Upper lobe of left lung (tissue), 6 donors: ENCODE results near the gene ADAMTS17. TPM values are rescaled to one million over a fixed set of nuclear protein-coding genes. Genes with fewer than 3 reads are reported as not detected.

Source experiments
- ATAC-seq, 2 donors: fragments of 200-7000 bp; cut with Tn5 transposase; one replicate each; pipeline ENCODE4 v1.9.1; 2022; ENCODE audit warnings: mild to moderate bottlenecking in 2 of 2, moderate library complexity in 2 of 2; ENCODE audit not compliant: low FRiP score in 2 of 2
- DNase-seq, 2 donors: peaks; one replicate each; pipeline ENCODE4 v3.0.0-alpha.2; 2019 to 2020
- H3K27ac ChIP-seq, 4 donors: fragments of 200-600 bp; sonication (generic); one replicate each; pipeline ENCODE4 v1.5.1; 2016 to 2019
- H3K27me3 ChIP-seq, 4 donors: fragments of 200-600 bp; sonication (generic); one replicate each; pipeline ENCODE4 v1.5.1; 2017 to 2019
- H3K36me3 ChIP-seq, 4 donors: fragments of 200-600 bp; sonication (generic); one replicate each; pipeline ENCODE4 v1.5.1; 2016 to 2019
- H3K4me1 ChIP-seq, 4 donors: fragments of 200-600 bp; sonication (generic); one replicate each; pipeline ENCODE4 v1.5.1; 2018 to 2019
- H3K4me3 ChIP-seq, 4 donors: fragments of 200-600 bp; sonication (generic); one replicate each; pipeline ENCODE4 v1.5.1; 2017 to 2019; ENCODE audit warnings: mild to moderate bottlenecking in 2 of 4, moderate library complexity in 1 of 4
- H3K9me3 ChIP-seq, 4 donors: fragments of 200-600 bp; sonication (generic); one replicate each; pipeline ENCODE4 v1.5.1; 2018 to 2019
- EP300 ChIP-seq, 4 donors: sonication (generic); formaldehyde crosslinking; IDR thresholded peaks; one replicate each; pipeline ENCODE4 v1.5.1; 2017; ENCODE audit warnings: antibody characterized with exemption in 4 of 4, control low read depth in 2 of 4
- POLR2A ChIP-seq, 4 donors: fragments of 450-650 bp; IDR thresholded peaks; one replicate each; pipeline ENCODE4 v1.5.1; 2016 to 2017; ENCODE audit warnings: antibody characterized with exemption in 4 of 4, mild to moderate bottlenecking in 2 of 4
- POLR2AphosphoS5 ChIP-seq, 2 donors: sonication (generic); formaldehyde crosslinking; IDR thresholded peaks; one replicate each; pipeline ENCODE4 v1.5.1; 2017; ENCODE audit warnings: antibody characterized with exemption in 2 of 2
- WGBS, 2 donors: methylation state at CpG; one replicate each; pipeline ENCODE4 v1.1.5; 2017 to 2018; 5-methylcytosine and 5-hydroxymethylcytosine counted together
- total RNA-seq, 6 donors: library from RNA; depleted of rRNA in 4 of 6; stranded (reverse); fragments of >200 nt in 4 of 6; gene quantifications; one replicate each; pipeline versions ENCODE4 v1.1.0 to v1.2.1, GENCODE V29; 2016 to 2021
- TF ChIP-seq, protein P1 (sequence below), 6 experiments: fragments of 450-650 bp in 4 of 6; fragments of 200-600 bp in 2 of 6; sonication (generic) in 2 of 6; IDR thresholded peaks; one replicate each; pipeline ENCODE4 v1.5.1; 2016 to 2019; ENCODE audit warnings: antibody characterized with exemption in 6 of 6
- donor health status: DM: no; HTN: no; CAD: no; lungs with moderate emphysema.
- donor health status: DM: no; HTN: yes; CAD: no; lungs with severe emphysema.

The ADAMTS17 gene
- total RNA-seq, 6 donors from 2014 or later = 3.2 to 11.5 (median 5.7) TPM

DNA sequence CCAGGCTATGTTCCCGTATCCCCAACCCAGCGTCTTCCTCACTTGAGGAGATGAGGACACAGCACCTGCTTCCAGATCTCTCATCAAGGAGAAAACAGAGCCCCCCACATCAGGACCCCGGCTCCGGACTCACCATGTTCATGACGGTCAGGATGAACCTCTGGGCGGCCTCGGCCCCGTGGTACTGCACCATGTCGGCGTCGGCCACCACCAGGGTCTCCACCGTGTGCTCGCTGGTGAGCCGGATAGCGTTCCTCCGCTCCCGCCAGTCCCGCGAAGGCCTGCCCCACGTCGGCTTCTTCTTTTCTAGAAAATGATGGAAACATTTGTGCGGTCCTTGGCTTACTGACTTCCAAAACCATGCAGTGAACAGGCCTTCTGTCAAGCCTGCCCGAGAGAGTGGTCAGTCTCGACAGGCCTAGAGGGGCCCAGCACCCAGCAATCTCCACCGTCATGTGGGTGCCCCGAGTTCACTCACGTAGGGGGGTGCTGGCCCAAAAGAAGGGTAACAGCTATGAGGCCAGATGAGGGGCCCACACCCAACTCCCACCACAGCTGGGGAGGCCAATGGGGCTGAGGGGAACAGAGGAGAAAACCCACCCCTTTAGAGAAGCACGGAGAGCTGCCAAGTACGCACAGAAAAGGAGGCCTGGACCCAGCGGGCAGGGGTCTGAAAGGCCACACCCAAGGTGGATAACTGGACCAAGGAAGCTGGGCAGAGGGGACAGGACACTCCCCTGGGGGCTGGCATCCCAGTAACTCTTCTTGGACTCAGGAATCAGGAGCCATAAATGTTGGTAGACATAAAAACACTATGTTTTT lies 60.5 kb downstream of the ADAMTS17 start:
- Histone ChIP-seq H3K9me3 (no peaks in the 10 kb centered on the region), H3K4me3 (no peak overlapping the region), H3K36me3 (no peaks in the 10 kb centered on the region), H3K27me3 (no peaks in the 10 kb centered on the region), H3K27ac (no peak overlapping the region), H3K4me1 (no peaks in the 10 kb centered on the region)
- 87 to 96% methylated on average over 25 to 30 of the region's 30 CpGs for WGBS, 2 donors
- TF ChIP-seq POLR2A (IDR thresholded peaks at IDR 0.05) = no peak
- TF ChIP-seq, protein P1, sequence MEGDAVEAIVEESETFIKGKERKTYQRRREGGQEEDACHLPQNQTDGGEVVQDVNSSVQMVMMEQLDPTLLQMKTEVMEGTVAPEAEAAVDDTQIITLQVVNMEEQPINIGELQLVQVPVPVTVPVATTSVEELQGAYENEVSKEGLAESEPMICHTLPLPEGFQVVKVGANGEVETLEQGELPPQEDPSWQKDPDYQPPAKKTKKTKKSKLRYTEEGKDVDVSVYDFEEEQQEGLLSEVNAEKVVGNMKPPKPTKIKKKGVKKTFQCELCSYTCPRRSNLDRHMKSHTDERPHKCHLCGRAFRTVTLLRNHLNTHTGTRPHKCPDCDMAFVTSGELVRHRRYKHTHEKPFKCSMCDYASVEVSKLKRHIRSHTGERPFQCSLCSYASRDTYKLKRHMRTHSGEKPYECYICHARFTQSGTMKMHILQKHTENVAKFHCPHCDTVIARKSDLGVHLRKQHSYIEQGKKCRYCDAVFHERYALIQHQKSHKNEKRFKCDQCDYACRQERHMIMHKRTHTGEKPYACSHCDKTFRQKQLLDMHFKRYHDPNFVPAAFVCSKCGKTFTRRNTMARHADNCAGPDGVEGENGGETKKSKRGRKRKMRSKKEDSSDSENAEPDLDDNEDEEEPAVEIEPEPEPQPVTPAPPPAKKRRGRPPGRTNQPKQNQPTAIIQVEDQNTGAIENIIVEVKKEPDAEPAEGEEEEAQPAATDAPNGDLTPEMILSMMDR (IDR thresholded peaks at IDR 0.05) = no peak
- no peak for TF ChIP-seq POLR2AphosphoS5 (IDR thresholded peaks at IDR 0.05)
- no peak for TF ChIP-seq EP300 (IDR thresholded peaks at IDR 0.05)
- ATAC-seq (no peak), DNase-seq (peak in 1 of 2 donors; percentile 64)

DNA sequence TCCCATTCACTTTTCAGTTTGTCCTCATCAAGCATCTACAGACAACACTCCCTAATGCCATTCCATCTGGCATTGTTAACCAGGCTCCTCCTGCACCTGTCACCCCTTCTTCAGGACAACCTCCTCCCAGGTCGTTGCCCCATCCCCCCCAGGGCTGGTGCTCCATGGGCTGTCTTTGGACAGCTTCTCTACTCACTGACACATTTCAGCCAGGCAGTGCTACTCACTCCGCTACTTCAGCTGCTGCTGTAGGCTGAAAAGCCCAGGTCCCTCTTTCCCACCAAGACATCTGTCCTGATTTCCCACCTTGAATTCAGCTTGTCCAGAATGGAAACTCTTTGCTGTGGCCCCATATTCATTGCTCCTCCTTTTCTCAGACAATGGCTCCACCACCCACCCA lies 61.9 kb downstream of the ADAMTS17 start:
- no peak overlapping the region for H3K27ac ChIP-seq
- no peak overlapping the region for H3K4me3 ChIP-seq
- DNase-seq (no peak), ATAC-seq (no peak)
- H3K9me3 ChIP-seq = no peaks in the 10 kb centered on the region
- H3K27me3 ChIP-seq = no peaks in the 10 kb centered on the region
- TF ChIP-seq POLR2AphosphoS5 (IDR thresholded peaks at IDR 0.05) (no peak), POLR2A (IDR thresholded peaks at IDR 0.05) (no peak), EP300 (IDR thresholded peaks at IDR 0.05) (no peak)
- TF ChIP-seq, protein P1 (IDR thresholded peaks at IDR 0.05) = no peak
- no peaks in the 10 kb centered on the region for H3K36me3 ChIP-seq
- no peaks in the 10 kb centered on the region for H3K4me1 ChIP-seq
- WGBS, 2 donors = 8 to 76% methylated on average over 1 to 2 of the region's 2 CpGs

DNA sequence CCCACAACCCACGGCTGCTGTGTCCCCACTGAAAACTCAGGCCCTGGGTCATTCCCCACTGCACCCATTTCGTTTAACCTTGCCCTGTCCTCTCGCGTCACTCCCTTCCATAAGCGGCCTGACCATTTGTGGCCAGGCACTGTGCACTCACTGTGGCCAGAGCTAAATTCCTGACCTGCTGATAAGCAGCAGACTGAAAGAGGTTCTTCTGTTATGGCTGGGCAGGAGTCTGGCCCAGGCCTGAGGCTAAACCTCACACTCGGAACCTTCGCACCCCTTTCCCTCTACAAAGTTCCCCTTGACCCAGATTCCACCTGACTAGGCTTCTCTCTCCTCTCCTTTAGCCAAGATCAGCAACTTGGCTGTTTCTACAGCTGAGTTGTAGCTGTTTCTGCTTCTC lies 62.3 kb downstream of the ADAMTS17 start:
- TF ChIP-seq POLR2AphosphoS5 (IDR thresholded peaks at IDR 0.05) (no peak), EP300 (IDR thresholded peaks at IDR 0.05) (no peak), POLR2A (IDR thresholded peaks at IDR 0.05) (no peak)
- TF ChIP-seq, protein P1 (IDR thresholded peaks at IDR 0.05) = no peak
- ATAC-seq (no peak), DNase-seq (no peak)
- H3K4me3 ChIP-seq = no peak overlapping the region
- H3K36me3 ChIP-seq = no peaks in the 10 kb centered on the region
- H3K9me3 ChIP-seq = no peaks in the 10 kb centered on the region
- no peak overlapping the region for H3K27ac ChIP-seq
- no peaks in the 10 kb centered on the region for H3K4me1 ChIP-seq
- 78 to 92% methylated on average over 7 of the region's 7 CpGs for WGBS, 2 donors
- no peaks in the 10 kb centered on the region for H3K27me3 ChIP-seq

DNA sequence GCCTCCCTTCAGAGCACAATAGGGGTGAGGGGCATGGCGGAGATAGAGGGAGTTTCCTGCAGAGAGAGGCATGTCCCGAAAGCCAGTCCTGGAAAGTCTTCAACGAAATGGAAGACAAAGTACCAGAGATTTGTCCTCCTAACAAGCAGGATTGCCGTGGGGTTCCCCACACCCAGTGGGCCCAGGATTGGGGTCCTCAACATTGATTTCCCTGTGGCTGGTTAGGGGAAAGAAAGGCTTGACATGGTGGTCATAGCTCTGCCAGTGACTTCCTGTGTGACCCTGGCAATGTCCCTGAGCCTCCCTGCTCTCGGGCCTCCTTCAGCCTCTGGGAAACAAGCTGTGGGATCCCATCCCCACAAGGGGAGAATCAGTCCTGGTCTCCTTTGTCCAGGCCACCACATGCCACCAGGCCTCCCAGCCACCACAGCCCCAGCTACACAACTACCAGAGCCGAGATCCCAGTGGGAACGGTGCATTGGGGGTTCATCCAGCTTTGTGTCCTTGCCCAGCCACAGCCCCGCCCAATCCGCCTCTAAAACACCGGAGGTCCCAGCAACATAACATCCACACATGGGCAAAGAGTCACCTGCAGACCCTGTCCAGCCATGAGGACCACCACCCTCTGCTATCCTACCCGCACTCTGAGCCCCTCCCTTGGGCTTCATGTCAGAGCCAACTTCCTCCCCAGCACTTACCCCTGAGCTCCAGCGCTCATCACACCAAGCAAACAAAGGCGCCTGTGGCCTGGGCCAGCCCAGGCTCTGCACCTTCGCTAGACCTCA lies 63.0 kb downstream of the ADAMTS17 start:
- Histone ChIP-seq H3K4me1 (no peaks in the 10 kb centered on the region), H3K9me3 (peaks cover 0 to 4% (median 0%) of the 10 kb centered on the region in 4 donors), H3K4me3 (no peak overlapping the region), H3K36me3 (no peaks in the 10 kb centered on the region), H3K27me3 (no peaks in the 10 kb centered on the region), H3K27ac (no peak overlapping the region)
- WGBS, 2 donors = 80 to 92% methylated on average over 7 to 14 of the region's 14 CpGs
- TF ChIP-seq EP300 (IDR thresholded peaks at IDR 0.05) (no peak), POLR2AphosphoS5 (IDR thresholded peaks at IDR 0.05) (no peak), POLR2A (IDR thresholded peaks at IDR 0.05) (no peak)
- TF ChIP-seq, protein P1 (IDR thresholded peaks at IDR 0.05) = no peak
- DNase-seq (peak in 1 of 2 donors; percentile 32), ATAC-seq (no peak)
